ENCODE results near the gene KCNK13. TPM values are rescaled to one million over a fixed set of nuclear protein-coding genes. Genes with fewer than 3 reads are reported as not detected.

Gene KCNK13
- total and polyA plus RNA-seq, 2 experiments from 2014 or later: 0.21 to 1.0 TPM

GRCh38 chr14:90096566-90096965, 34.8 kb downstream of the KCNK13 start (continued):
- TF ChIP-seq ZNF462 (CRISPR knock-in tag; IDR thresholded peaks at IDR 0.05) (no peak), NANOG (IDR thresholded peaks at IDR 0.05; ENCODE audit: borderline replicate concordance) (no peak), ZNF331 (CRISPR knock-in tag; IDR thresholded peaks at IDR 0.05; ENCODE audit: low read depth) (no peak), EZH2phosphoT487 (IDR thresholded peaks at IDR 0.05; ENCODE audit: unreplicated experiment) (no peak)

- Mint-ChIP-seq H3K27ac (no peak overlapping the region), H3K9me3 (no peaks in the 10 kb centered on the region), H3K4me3 (no peak overlapping the region), H3K4me1 (no peaks in the 10 kb centered on the region), H3K27me3 (ENCODE audit: insufficient read depth, low read depth, poor library complexity) (no peaks in the 10 kb centered on the region), H3K36me3 (ENCODE audit: low read depth) (no peaks in the 10 kb centered on the region)
- Histone ChIP-seq H3F3A (replicated peaks; ENCODE audit: low read depth) (no peaks in the 10 kb centered on the region), H3K79me2 (replicated peaks; ENCODE audit: insufficient read depth) (no peaks in the 10 kb centered on the region), H3K27me3 (ENCODE audit: insufficient read depth) (no peaks in the 10 kb centered on the region), H3K4me2 (no peak overlapping the region), H3K9me2 (ENCODE audit: insufficient read depth) (no peaks in the 10 kb centered on the region; the same call in 1 of the 2 replicates), H4K20me1 (replicated peaks; ENCODE audit: insufficient read depth) (no peaks in the 10 kb centered on the region), H3K36me3 (ENCODE audit: insufficient read depth) (no peaks in the 10 kb centered on the region), H2AFZ (no peak overlapping the region), H3K4me3 (no peak overlapping the region), H3K27ac (ENCODE audit: low read depth) (no peak overlapping the region), H3K4me1 (ENCODE audit: insufficient read depth) (no peaks in the 10 kb centered on the region)
- DNase-seq (ENCODE audit: low spot score): no peak
- no peak for ATAC-seq
- TF ChIP-seq JUNB (IDR thresholded peaks at IDR 0.05; ENCODE audit: unreplicated experiment) (no peak), ZNF331 (CRISPR knock-in tag; IDR thresholded peaks at IDR 0.05; ENCODE audit: low read depth) (no peak), REST (IDR thresholded peaks at IDR 0.05; ENCODE audit: unreplicated experiment) (no peak), ZNF114 (CRISPR knock-in tag; IDR thresholded peaks at IDR 0.05) (no peak), CTCF (conservative IDR thresholded peaks at IDR 0.05; ENCODE audit: low read depth in 2 of 2) (no peak), CREB1 (CRISPR knock-in tag; IDR thresholded peaks at IDR 0.05; ENCODE audit: low read depth) (no peak), NANOG (IDR thresholded peaks at IDR 0.05; ENCODE audit: borderline replicate concordance) (no peak), EZH2phosphoT487 (IDR thresholded peaks at IDR 0.05; ENCODE audit: unreplicated experiment) (no peak), POLR2AphosphoS5 (IDR thresholded peaks at IDR 0.05; ENCODE audit: low read depth) (no peak), STAT1 (IDR thresholded peaks at IDR 0.05; ENCODE audit: unreplicated experiment) (no peak)
Measured at GRCh38 chr14:90103808-90104207, 42.0 kb downstream of the KCNK13 start.

Data from GM23338 (cell line).